ENCODE measurements around the gene BEND3.

DNA sequence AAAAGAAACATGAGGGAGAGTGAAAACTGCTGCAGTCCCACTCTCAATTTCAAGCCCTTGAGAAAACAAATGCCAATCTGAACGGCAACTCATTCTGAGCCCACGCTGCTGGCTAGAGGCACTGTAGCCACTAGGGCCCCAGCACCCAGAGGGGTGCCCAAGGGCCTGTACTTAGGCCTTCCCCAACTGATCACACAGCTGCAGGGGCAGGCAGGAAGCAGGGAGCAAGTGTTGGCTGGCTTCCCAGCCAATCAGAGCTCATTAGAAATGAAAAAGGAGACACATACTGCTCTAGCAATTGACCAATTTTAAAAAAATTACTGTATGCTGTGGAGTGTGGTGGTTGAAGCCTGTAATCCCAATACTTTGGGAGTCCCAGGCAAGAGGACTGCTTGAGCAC lies 3.7 kb upstream of the BEND3 start:
- TF ChIP-seq TAF1 (IDR thresholded peaks at IDR 0.05; ENCODE audit: borderline replicate concordance, insufficient read depth, low read length) (no peak), SIN3A (IDR thresholded peaks at IDR 0.05; ENCODE audit: borderline replicate concordance, insufficient read depth, low read length) (no peak), POLR2AphosphoS5 (IDR thresholded peaks at IDR 0.05; ENCODE audit: low read depth, low read length) (no peak), FOXP2 (optimal IDR thresholded peaks at IDR 0.05; ENCODE audit: borderline replicate concordance, extremely low read depth, extremely low read length, insufficient read depth) (no peak)
- TF ChIP-seq, protein P1, sequence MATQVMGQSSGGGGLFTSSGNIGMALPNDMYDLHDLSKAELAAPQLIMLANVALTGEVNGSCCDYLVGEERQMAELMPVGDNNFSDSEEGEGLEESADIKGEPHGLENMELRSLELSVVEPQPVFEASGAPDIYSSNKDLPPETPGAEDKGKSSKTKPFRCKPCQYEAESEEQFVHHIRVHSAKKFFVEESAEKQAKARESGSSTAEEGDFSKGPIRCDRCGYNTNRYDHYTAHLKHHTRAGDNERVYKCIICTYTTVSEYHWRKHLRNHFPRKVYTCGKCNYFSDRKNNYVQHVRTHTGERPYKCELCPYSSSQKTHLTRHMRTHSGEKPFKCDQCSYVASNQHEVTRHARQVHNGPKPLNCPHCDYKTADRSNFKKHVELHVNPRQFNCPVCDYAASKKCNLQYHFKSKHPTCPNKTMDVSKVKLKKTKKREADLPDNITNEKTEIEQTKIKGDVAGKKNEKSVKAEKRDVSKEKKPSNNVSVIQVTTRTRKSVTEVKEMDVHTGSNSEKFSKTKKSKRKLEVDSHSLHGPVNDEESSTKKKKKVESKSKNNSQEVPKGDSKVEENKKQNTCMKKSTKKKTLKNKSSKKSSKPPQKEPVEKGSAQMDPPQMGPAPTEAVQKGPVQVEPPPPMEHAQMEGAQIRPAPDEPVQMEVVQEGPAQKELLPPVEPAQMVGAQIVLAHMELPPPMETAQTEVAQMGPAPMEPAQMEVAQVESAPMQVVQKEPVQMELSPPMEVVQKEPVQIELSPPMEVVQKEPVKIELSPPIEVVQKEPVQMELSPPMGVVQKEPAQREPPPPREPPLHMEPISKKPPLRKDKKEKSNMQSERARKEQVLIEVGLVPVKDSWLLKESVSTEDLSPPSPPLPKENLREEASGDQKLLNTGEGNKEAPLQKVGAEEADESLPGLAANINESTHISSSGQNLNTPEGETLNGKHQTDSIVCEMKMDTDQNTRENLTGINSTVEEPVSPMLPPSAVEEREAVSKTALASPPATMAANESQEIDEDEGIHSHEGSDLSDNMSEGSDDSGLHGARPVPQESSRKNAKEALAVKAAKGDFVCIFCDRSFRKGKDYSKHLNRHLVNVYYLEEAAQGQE (IDR thresholded peaks at IDR 0.05; ENCODE audit: insufficient read depth in 1 of 2, low read depth in 2 of 2, low read length in 2 of 2) = no peak

All from PFSK-1 (cell line).